GM18499 (cell line): ENCODE data around the gene ZNF567.
"Not testable (repeated sequence)": the region's sequence is repeated elsewhere in the genome, so short reads cannot be mapped to it uniquely, and the experiment has no call there.

ENCODE experiments used
- ATAC-seq: cut with Tn5 transposase; IDR thresholded peaks from one replicate; pipeline ENCODE4 v1.9.1; 2021; ENCODE audit warnings: moderate number of reproducible peaks; ENCODE audit not compliant: insufficient read depth, unreplicated experiment

The ZNF567 gene

DNA sequence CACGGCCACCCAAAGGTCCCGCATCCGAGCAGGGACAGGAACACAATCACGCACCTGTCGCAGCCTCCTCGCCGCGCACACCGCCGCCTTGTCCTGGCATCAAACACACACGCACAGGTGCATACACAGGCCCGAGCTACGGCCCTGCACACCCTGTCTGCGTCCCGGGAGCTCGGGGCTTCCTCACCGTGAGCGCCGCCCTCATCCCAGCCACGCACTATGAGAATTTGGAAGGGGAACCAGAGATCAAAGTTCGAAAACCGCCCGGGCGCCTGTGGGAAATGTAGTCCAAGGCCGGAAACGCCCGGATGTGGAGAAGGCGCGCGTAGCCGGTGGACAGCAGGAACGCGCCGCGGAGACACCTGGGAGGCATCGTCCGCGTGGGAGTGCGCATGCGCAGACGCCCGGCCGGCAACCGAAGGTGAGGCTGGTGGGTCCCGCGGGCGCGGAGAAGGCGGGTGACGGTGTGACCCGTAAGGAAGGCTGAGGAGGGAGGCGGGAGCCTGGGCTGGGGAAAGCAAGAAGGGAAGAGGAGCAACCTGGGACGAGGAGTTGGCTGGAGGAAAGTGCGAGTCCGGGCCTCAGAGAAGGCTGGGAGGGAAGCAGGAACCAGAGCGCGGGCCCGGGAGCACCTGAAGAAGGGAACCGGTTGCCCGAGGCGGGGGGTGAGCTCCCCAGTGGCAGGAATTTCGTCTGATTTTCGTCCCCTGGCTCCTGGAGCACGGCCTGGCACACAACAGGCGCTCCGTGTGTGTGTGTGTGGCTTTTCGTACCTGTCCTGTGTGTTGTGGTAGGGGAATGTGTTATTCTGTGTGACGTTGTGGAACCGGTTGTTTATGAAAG, at the start of gene ZNF567:
Gene ZNF567 (plus strand): TSS at position 399 of the 843 bp plus-strand sequence. CDS start 7,256 bp downstream, outside the sequence.
- no peak for ATAC-seq

DNA sequence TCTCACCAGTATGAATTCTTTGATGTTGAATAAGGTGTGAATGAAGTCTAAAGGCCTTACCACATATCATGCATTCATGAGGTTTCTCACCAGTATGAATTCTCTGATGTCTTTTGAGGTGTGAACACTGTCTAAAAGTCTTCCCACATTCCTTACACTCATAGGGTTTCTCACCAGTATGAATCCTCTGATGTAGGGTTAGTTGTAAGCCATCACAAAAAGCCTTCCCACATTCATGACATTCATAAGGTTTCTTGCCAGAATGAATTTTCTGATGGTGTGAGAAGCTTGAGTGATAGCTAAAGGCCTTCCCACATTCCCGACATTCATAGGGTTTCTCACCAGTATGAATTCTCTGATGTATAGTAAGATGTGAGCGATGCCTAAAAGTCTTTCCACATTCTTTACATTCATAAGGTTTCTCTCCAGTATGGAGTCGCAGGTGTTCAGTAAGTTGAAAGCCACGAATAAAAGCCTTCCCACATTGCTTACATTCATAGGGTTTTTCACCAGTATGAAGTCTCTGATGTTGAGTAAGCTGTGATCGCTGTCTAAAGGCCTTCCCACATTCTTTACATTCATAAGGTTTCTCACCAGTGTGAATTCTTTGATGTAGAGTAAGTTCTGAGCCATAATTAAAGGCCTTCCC, 48.4 kb upstream of the ZNF567 start:
- ATAC-seq: no peak

DNA sequence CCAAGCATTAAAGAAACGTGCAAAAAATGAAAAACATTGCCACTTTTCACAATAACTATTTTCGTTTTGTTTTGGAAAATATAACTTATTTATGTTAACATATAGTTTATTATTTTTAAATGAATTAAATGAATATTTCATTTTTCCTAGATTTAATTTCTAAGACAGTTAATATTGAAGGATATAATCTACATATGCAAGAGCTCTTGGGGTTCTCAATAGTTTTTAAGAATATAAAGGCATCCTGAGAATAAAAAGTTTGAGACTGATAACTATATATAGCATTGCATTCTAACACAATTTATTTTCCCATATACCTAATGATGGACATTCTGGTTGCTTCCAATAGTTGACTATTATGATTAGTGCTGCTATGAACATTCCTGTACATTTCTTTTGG, 40.7 kb upstream of the ZNF567 start:
- ATAC-seq: no peak

GRCh38 chr19:36652958-36653357, 34.5 kb upstream of the ZNF567 start:
- ATAC-seq: no peak

GRCh38 chr19:36665832-36666231, 21.6 kb upstream of the ZNF567 start:
- ATAC-seq: no peak

DNA sequence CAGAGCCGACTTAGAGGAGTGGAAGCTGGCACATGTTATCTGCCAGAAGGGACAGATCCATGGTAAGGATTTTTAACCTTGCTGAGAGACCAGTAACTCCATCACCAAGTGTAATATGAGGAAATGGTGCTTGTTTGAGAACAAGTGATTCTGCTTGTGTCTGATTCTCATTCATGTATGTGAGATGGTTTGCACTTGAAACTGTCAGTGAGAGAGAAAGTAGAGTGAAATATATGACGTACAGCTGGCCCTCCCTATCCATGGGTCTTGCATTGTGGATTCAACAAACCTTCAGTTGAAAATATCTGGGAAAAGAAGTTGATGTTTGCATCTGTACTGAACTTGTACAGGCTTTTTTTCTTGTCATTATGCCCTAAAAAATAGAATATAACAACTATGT, 18.8 kb upstream of the ZNF567 start:
- no peak for ATAC-seq

GRCh38 chr19:36672368-36672767, 15.0 kb upstream of the ZNF567 start:
- no peak for ATAC-seq

- no peak for ATAC-seq
Observed at GRCh38 chr19:36674201-36674600, 13.2 kb upstream of the ZNF567 start.

DNA sequence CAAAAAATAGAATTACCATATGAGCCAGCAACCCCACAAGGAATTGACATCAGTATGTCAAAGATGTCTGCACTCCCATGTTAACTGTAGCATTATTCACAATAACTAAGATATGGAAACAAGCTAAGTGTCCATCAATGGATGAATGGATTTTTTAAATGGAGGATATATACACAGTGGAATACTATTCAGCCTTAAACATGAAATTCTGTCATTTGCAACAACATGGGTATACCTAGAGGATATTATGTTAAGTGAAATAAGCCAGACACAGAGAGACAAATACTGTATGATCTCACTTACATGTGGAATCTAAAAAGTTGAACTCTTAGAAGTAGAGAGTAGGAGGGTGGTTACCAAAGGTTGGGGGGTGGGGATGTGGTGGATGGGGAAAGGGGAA, 8.0 kb upstream of the ZNF567 start:
- no peak for ATAC-seq

DNA sequence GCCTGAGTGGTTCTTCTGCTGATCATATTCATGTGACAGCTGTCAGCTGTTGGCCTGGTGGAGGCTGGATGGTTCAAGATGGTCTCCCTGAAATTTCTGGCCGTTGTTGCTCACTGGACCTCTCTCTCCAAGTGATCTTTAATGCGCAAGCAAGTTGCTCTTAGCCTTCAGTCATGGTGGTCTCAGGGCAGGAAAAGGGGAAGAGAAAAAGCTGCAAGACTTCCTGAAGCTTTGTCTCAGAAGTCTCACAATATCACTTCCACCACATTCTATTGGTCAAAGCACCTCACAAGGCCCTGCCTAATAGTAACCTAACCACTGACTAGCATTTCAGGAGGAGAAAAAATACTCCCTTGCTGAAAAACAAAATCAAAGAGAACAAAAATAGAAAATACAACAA, 1.6 kb upstream of the ZNF567 start:
- ATAC-seq: no peak

- no peak for ATAC-seq
Observed at GRCh38 chr19:36686365-36687213, 823 bp upstream of the ZNF567 start.

- ATAC-seq: no peak
Observed at GRCh38 chr19:36688058-36688457, 646 bp downstream of the ZNF567 start.

- ATAC-seq: no peak
Observed at GRCh38 chr19:36707134-36707533, 19.7 kb downstream of the ZNF567 start.

DNA sequence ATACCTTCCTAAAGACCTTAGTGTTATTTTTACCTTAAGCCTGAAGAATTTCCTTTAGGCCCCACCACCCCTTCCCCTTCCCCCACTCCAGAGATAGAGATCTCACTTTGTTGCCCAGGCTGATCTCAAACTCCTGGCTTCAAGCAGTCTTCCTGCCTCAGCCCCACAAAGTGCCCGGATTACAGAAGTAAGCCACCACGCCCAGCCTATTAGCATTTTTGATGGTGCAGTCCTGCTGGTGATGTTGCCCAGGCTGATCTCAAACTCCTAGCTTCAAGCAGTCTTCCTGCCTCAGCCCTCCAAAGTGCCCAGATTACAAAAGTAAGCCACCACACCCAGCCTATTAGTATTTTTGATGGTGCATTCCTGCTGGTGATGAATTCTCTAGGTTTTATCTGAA, 22.0 kb downstream of the ZNF567 start:
- ATAC-seq: no peak

DNA sequence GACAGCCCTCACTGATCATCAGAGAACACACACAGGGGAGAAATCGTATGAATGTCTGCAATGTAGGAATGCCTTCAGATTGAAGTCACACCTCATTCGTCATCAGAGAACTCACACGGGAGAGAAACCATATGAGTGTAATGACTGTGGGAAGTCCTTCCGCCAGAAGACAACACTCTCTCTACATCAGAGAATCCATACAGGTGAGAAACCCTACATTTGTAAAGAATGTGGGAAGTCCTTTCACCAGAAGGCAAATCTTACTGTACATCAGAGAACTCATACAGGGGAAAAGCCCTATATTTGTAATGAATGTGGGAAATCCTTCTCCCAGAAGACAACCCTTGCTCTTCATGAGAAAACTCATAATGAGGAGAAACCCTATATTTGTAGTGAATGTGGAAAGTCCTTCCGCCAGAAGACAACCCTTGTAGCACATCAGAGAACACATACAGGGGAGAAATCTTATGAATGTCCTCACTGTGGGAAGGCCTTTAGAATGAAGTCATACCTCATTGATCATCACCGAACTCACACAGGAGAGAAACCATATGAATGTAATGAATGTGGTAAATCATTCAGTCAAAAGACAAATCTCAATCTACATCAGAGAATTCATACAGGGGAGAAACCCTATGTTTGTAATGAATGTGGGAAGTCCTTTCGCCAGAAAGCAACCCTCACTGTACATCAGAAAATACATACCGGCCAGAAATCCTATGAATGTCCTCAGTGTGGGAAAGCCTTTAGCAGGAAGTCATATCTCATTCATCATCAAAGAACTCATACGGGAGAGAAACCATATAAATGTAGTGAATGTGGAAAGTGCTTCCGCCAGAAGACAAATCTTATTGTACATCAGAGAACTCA, 32.5 kb downstream of the ZNF567 start:
- no peak for ATAC-seq

DNA sequence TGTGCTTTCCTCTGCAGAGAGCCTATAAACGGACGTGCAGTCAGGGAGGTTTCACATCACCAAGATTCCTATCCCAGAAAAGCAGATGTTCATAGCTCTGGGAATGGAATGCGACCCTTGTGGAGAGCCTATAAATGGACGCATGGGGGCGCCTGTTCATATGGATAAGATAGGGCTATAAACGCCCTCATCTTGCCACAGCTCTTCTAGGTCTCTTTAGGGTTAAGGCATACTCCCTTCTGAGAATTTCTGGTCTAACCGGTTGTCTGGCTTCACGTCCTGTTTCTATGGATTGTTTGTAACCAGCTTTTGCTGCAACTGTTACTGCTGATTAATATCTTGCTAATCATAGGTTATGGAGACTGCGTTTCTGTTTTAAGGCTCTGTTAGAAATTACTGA, 48.8 kb downstream of the ZNF567 start:
- not testable (repeated sequence) for ATAC-seq

DNA sequence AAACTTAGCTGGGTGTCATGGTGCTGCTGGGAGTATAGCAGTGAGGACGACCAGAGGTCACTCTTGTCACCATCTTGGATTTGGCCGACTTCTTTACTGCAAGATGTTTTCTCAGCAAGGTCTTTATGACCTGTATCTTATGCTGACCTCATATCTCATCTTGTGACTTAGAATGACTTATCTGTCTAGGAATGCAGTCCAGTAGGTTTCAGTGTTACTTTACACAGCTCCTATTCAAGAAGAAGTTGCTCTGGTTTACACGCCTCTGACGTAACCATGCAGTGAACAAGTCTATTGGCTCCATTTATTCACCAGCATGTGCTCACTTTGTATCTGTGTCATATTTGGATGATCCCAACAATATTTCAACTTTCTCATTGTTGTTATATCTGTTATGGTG, 58.5 kb downstream of the ZNF567 start:
- ATAC-seq: no peak

GRCh38 chr19:36747750-36748149, 60.3 kb downstream of the ZNF567 start:
- ATAC-seq: no peak

DNA sequence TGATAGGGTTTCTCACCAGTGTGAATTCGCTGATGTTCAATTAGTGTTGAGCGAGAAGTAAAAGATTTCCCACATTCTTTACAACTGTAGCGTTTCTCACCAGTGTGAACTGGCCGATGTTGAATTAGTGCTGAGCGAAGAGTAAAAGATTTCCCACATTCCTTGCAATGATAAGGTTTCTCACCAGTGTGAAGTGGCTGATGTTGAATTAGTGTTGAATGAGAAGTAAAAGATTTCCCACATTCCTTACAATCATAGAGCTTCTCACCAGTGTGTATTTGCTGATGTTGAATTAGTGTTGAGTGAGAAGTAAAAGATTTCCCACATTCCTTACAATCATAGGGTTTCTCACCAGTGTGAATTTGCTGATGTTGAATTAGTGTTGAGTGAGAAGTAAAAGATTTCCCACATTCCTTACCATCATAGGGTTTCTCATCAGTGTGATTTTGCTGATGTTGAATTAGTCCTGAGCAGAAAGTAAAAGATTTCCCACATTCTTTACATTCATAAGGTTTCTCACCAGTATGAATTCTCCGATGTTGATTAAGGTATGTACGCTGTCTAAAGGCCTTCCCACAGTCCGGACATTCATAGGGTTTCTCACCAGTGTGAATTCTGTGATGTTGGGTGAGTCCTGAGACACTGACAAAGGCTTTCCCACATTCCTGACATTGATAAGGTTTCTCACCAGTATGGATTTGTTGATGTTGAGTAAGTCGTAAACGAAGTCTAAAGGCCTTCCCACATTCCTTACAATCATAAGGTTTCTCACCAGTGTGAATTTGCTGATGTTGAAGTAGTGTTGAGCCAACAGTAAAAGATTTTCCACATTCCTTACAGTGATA, 61.2 kb downstream of the ZNF567 start:
- no peak for ATAC-seq
